Hepatocyte (in vitro differentiated cells): ENCODE data around the gene KSR2.

ENCODE experiments used
- EZH2 ChIP-seq: fragments of 200-600 bp; sonication (generic); IDR thresholded peaks from 2 replicates; pipeline ENCODE4 v1.6.1; 2016; ENCODE audit warnings: antibody characterized with exemption, mild to moderate bottlenecking, borderline replicate concordance
- EZH2phosphoT487 ChIP-seq: fragments of 200-600 bp; sonication (generic); IDR thresholded peaks from one replicate; pipeline ENCODE4 v1.6.1; 2018; ENCODE audit warnings: antibody characterized with exemption, mild to moderate bottlenecking, low read depth, moderate library complexity; ENCODE audit not compliant: unreplicated experiment, severe bottlenecking
- TF ChIP-seq, protein P1 (sequence below): fragments of 200-600 bp; sonication (generic); IDR thresholded peaks from 2 replicates; pipeline ENCODE4 v1.5.1; 2016; ENCODE audit warnings: antibody characterized with exemption, mild to moderate bottlenecking; ENCODE audit not compliant: poor library complexity

DNA sequence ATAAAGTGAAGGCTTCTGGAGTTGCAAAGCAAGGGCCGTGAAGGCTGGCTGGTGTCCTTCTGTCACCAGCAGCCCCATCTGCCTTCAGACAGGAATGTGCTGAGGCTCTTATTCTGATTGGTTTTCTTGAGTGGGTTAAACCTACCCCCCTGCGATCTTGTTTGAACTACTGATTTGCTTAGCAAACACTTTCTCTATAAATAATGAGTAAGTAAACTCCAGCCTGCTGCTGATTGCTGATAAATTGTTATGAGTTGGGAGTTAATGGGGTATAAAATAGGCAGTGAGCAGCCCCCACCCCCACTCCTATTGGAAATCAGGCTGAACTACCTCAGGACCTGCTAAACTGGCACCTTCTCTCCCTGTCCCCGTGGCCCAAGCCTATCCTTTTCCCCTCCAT lies 461.2 kb downstream of the KSR2 start:
- TF ChIP-seq, protein P1, sequence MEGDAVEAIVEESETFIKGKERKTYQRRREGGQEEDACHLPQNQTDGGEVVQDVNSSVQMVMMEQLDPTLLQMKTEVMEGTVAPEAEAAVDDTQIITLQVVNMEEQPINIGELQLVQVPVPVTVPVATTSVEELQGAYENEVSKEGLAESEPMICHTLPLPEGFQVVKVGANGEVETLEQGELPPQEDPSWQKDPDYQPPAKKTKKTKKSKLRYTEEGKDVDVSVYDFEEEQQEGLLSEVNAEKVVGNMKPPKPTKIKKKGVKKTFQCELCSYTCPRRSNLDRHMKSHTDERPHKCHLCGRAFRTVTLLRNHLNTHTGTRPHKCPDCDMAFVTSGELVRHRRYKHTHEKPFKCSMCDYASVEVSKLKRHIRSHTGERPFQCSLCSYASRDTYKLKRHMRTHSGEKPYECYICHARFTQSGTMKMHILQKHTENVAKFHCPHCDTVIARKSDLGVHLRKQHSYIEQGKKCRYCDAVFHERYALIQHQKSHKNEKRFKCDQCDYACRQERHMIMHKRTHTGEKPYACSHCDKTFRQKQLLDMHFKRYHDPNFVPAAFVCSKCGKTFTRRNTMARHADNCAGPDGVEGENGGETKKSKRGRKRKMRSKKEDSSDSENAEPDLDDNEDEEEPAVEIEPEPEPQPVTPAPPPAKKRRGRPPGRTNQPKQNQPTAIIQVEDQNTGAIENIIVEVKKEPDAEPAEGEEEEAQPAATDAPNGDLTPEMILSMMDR, result no peak
- TF ChIP-seq EZH2 (no peak), EZH2phosphoT487 (peak; percentile 66)
